NCI-H2227 treated with DMSO at 0.1 percent for 48 hours (cell line): ENCODE data around the gene HDGFL1.

Source experiments
- DNase-seq: peaks from one replicate; lab custom pipeline; 2025; lab: John Stamatoyannopoulos, UW

The HDGFL1 gene

DNA sequence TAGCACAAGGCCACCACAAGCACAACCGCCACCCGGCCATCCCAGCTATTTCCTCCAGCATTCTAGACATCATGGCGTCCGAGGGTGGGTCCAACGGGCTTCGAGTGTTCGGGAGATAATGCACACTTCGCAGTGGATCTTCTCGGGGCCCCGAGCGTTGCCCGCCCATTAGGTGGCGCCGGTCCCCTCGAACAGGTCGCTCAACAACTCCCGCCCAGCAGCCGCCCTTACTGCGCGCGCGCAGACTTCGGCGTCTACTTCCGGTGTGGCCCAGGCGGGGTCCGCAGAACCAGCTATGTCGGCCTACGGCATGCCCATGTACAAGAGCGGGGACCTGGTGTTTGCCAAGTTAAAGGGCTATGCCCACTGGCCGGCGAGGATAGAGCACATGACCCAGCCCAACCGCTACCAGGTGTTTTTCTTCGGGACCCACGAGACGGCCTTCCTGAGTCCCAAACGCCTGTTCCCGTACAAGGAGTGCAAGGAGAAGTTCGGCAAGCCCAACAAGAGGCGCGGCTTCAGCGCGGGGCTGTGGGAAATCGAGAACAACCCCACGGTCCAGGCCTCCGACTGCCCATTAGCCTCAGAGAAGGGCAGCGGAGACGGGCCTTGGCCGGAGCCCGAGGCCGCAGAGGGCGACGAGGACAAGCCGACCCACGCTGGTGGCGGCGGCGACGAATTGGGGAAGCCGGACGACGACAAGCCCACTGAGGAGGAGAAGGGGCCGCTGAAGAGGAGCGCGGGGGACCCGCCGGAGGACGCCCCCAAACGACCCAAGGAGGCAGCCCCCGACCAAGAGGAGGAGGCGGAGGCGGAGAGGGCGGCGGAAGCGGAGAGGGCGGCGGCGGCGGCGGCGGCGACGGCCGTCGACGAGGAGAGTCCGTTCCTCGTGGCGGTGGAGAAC, at the start of gene HDGFL1:
Gene HDGFL1, plus strand, starts transcription at position 286 of the 904 bp plus-strand sequence. Its CDS starts 10 bp downstream, at position 296.
- DNase-seq = no peak

- no peak for DNase-seq
These were observed 48.3 kb upstream of the HDGFL1 start for GRCh38 chr6:22521035-22521434.

- DNase-seq = no peak
These were observed 42.6 kb upstream of the HDGFL1 start for GRCh38 chr6:22526736-22527135.

DNA sequence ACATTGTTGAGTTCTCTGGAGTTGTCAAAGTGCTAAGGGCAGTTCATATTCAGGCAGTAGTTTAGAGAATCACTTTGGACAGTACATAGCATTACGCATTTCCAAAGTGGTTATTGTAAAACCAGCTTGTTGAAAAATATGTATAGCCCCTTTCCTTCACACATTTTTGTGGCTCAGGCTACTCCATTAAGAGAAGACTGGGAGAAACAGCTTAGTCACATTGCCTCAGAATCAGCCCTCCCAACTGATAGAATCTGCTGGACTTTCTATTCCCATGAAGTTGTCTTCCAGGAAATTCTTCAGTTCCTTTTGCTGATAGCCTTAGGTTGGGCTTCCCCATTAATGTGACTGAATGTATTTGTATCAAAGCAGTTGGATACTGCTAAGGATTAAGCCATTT, 39.5 kb upstream of the HDGFL1 start:
- no peak for DNase-seq

DNA sequence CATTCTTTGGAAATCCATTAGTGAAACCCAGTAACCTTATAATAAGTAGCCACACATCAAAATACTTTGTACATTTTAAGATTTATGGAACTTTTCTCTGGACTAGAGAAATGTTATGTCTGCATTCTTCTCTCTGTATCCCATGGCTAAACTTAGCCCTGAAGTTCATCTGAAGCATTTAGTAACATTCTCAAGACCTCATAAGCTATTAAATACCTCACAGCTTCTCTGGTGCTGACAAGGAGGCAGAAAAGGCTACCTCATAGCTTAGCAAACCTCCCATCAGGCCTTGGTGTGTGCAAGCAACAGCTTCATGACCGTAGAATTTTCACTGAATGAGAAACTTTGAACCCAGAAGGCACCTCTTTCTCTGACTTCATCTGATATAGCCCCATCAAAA, 38.9 kb upstream of the HDGFL1 start:
- no peak for DNase-seq

DNA sequence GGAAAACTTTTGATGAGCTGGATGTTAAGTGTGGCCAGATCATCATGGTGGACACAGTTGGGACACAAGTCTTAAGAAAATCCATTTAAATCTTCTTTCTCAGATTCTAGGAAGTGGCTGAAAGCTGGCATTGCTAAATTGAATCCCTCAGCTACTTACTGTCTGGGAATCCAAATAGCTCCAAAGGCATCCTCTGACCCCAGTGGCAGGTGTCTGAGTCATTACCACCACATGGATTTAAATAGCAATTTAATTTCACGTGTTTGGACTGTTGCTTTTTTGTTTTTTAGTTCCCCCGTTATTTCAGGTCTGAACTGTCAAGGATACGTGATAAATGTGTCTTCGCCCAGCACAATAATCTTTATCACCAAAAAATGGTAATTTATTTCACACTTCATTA, 33.2 kb upstream of the HDGFL1 start:
- no peak for DNase-seq

DNA sequence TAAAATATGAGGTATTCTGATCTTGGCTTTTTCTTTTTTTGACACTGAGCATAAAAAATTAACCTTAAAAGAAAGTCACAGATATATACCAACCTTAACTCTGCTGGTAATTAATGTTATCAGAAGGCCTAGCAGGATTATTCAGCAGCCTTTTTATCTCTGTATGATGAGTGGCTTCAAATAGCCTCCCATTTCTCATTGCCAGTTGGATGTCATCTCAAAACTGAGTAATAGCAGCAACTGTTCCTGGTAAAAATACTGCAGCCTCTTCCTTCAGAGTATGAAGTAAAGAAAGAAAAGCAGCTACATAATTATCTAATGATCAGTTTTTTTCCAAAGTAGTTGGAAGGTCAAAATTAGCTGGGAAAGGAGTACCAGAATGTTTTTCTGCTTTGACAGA, 24.9 kb upstream of the HDGFL1 start:
- DNase-seq = peak; percentile 8

GRCh38 chr6:22545051-22545450, 24.3 kb upstream of the HDGFL1 start:
- DNase-seq = no peak

GRCh38 chr6:22546236-22546635, 23.1 kb upstream of the HDGFL1 start:
- DNase-seq = no peak

DNA sequence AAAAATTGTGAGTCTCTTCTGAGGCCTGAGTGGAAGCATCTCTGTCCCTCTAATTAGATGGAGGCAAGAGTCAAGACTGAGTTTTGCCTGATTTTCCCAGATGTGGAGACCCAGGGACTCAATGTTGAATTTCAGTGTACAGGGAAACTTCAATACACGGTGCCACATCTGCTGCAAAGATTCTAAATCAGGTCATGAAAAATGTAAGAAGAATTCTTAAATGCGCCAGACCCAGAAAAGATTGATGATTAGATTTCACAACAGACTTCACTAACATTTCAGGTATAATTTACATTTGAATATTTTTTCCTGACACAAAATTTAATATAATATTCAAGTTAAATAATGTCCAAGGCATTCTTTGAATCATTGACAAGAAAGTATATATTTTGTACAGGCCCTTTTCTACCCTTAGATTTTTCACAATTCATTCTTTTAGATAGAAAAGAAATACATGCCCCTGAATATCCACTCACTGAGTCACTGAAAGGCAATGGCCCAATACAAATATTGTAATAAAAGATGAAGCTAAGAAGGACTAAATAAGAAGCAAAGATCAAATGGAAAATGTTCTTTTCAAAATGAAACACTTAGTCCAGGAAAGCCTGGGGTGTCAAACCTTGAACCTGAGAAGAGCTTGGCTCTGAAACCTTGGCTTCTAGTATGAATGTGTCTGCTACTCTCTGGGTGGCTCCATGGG, 18.2 kb upstream of the HDGFL1 start:
- DNase-seq = no peak

GRCh38 chr6:22556266-22556665, 13.1 kb upstream of the HDGFL1 start:
- no peak for DNase-seq

GRCh38 chr6:22557007-22557406, 12.4 kb upstream of the HDGFL1 start:
- no peak for DNase-seq

DNA sequence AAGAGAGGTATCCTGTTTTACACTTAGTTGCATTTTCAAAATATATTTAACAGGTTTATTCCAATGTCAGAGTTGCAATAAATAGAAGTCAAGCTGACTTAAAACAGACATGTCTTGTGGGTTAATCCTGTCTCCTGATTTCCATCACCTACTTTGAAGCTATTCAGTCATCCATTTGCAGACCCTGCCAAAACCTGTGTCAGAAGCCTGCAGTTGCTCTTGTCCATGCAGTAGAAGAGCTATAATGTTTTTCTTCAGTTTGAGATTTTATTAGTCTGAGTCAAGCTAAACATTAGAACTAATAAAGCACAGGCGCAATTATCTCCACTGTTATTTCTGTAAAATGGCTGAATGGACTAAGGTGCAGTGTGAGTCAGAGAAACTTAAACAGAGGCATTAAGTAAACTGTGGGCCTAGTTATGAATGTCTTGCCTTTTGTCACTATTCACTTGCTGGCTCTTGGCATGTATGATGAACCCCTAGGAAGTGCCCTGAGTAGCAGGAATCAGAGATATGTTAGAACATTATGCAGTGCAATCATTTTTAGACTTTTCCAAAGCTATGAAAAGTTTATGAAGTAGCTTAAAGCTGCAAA, 11.0 kb upstream of the HDGFL1 start:
- DNase-seq = no peak

- no peak for DNase-seq
These were observed 512 bp upstream of the HDGFL1 start for GRCh38 chr6:22568854-22569253.

DNA sequence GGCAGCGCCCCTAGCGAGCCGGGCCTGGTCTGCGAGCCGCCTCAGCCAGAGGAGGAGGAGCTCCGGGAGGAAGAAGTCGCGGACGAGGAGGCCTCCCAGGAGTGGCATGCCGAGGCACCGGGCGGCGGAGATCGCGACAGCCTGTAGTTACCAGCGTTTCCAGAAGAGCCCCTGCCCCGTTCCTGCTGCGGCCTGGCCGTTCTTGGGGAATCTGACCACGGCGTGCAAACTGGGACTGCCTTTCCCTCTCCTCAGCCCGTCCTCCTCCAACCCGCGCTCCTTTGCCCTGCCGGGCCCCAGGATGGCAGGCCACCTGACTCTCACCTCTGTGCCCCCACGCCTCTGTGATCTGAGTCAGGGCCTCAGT, 802 bp downstream of the HDGFL1 start:
- no peak for DNase-seq

DNA sequence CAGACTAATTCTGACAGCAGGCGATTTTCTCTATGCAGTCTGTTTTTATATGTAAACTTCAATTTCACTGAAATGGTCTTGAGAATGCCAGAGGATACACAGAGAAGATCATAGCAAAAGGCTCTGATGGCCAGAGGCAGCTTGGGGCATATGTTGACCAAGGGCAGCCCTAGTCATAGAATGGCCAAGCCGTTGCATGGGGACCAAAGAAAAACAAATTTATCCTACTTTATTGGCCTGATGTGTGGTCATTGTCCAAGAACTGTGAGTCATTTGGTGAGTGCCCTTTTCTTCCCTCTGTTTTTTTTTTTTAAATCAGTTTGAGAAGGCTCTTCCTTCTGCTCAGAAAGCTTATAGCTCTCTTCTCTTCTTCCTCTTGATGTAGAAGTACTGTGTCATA, 5.8 kb downstream of the HDGFL1 start:
- DNase-seq = no peak

DNA sequence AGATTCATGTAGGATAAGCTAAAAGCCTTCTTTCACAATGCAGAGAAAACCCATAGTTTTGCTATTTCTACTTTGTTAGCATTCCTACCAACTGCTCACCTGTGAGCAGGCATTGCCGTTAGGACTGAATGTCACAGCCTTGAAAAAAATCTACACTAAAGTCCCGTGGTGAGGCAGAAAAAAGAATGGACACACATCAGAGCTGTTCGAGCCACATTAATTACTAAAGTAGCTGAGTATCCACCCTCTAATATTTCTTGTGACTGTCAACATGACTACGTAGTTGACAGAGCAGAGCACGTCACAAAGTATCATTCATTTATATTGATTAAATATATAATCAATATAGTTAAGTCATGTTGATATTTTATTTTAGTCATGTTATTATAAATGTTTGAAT, 10.1 kb downstream of the HDGFL1 start:
- DNase-seq = no peak

GRCh38 chr6:22580337-22580736, 11.0 kb downstream of the HDGFL1 start:
- peak; percentile 73 for DNase-seq

- DNase-seq = no peak
These were observed 13.2 kb downstream of the HDGFL1 start for GRCh38 chr6:22582417-22583205.

DNA sequence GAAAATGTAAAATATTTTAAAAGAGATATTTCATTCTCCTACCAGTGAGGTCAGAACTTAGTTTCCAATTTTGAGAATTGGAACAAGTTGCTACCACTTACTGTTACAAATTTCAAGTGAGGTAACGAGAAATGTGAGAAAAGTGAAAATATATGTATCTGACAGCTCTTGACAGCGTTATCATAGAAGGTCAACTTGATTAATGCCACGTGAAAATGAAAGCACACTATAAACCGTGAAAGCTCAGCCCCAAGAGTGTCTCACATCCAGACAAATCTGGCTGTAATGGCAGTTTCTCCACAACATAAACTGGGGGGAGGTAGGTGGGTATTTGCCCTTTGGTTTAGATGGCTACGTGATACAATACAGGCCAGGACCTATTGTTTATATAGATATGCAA, 13.9 kb downstream of the HDGFL1 start:
- no peak for DNase-seq

DNA sequence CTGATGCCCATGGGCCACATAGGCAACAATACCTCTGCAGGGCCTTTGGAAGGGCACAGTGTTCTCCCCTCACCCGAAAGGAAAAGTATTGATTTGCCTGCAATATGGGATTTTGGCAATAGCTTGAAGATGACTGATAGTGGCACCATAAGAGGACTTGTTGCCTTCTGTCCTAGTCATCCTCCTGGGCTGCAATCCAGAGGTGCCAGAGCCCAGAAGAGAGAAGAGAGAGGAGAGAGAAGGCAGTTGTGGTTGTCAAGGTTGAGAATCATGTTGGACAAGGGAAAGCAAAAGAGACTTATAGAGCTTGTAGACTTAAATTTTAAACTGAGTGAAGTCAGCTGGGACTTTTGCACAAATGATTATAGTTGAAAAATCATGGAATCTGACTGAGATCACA, 14.6 kb downstream of the HDGFL1 start:
- no peak for DNase-seq

DNA sequence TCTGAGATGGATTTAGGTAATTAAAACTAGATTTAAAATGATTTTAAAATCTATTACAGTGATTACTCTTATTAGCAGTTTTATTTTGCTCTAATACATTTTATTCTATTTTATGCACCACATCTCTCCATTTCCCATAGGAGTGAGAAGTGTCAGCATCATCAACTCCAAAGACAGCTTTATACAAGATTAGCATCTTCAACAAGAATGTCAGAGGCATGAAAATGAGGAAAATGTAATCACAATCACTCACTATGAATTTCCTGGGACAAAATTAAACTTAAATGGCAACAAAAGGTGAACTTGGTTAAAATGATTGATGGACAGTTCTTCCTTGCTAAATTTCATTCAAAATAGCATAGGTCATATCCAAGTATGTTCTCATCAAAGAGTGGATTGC, 19.8 kb downstream of the HDGFL1 start:
- no peak for DNase-seq
